Large intestine (tissue), 12 donors: ENCODE results near the gene FUOM. TPM values are rescaled to one million over a fixed set of nuclear protein-coding genes. Genes with fewer than 3 reads are reported as not detected.

Source experiments
- DNase-seq, 2 donors: peaks; one replicate each; pipeline versions ENCODE4 v3.0.0 to v3.0.0-alpha.2; 2013
- H3K27ac ChIP-seq: one replicate; pipeline ENCODE4 v1.5.1; 2013; ENCODE audit warnings: low read length
- H3K27me3 ChIP-seq: 2 replicates; pipeline ENCODE4 v1.6.1; 2013; ENCODE audit warnings: low read length; ENCODE audit not compliant: control insufficient read depth, insufficient read depth
- H3K36me3 ChIP-seq: 2 replicates; pipeline ENCODE4 v1.6.1; 2013; ENCODE audit warnings: low read length; ENCODE audit not compliant: control insufficient read depth, insufficient read depth
- H3K4me1 ChIP-seq: one replicate; pipeline ENCODE4 v1.6.1; 2013; ENCODE audit warnings: low read length; ENCODE audit not compliant: control insufficient read depth, insufficient read depth
- H3K4me3 ChIP-seq: one replicate; pipeline ENCODE4 v1.5.1; 2013; ENCODE audit warnings: low read length
- H3K9me3 ChIP-seq: one replicate; pipeline ENCODE4 v1.6.1; 2013; ENCODE audit warnings: mild to moderate bottlenecking, low read depth, low read length, moderate library complexity; ENCODE audit not compliant: control insufficient read depth
- WGBS: methylation state at CpG from one replicate; pipeline ENCODE4 v1.1.5; 2013; ENCODE audit warnings: low lambda C conversion rate; ENCODE audit not compliant: insufficient coverage; 5-methylcytosine and 5-hydroxymethylcytosine counted together
- long read RNA-seq, 11 donors: transcript quantifications; one replicate each; lab custom pipeline, GENCODE V29; 2026
- polyA plus RNA-seq: library from polyadenylated mRNA; unstranded; fragments of 120-200 nt; gene quantifications from one replicate; pipeline ENCODE4 v1.2.1, GENCODE V29; 2013

The FUOM gene, protein sequence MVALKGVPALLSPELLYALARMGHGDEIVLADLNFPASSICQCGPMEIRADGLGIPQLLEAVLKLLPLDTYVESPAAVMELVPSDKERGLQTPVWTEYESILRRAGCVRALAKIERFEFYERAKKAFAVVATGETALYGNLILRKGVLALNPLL
- 56.9 TPM for polyA plus RNA-seq
- long read RNA-seq, donor 1, transcript FUOM-201 (6 exons, 709 nt) = major isoform, 15 of 17 reads
- long read RNA-seq, donor 1, partial matches to known transcripts = 0 of 17 reads
- long read RNA-seq, donor 1, other reads (novel, unspliced or antisense) = 0 of 17 reads
- long read RNA-seq, donor 2, transcript FUOM-201 (6 exons, 709 nt) = major isoform, 32 of 48 reads
- long read RNA-seq, donor 2, partial matches to known transcripts = 6 of 48 reads
- long read RNA-seq, donor 2, other reads (novel, unspliced or antisense) = 5 of 48 reads
- long read RNA-seq, donor 3 = 0 reads
- long read RNA-seq, donor 4 = 0 reads
- long read RNA-seq, donor 5, transcript FUOM-201 (6 exons, 709 nt) = major isoform, 9 of 10 reads
- long read RNA-seq, donor 5, partial matches to known transcripts = 0 of 10 reads
- long read RNA-seq, donor 5, other reads (novel, unspliced or antisense) = 0 of 10 reads
- long read RNA-seq, donor 6, transcript FUOM-201 (6 exons, 709 nt) = major isoform, 19 of 40 reads
- long read RNA-seq, donor 6, transcript FUOM-203 (6 exons, 762 nt) = minor isoform, 11 of 40 reads
- long read RNA-seq, donor 6, partial matches to known transcripts = 10 of 40 reads
- long read RNA-seq, donor 6, other reads (novel, unspliced or antisense) = 0 of 40 reads
- long read RNA-seq, donor 7, transcript FUOM-201 (6 exons, 709 nt) = major isoform, 6 of 6 reads
- long read RNA-seq, donor 7, partial matches to known transcripts = 0 of 6 reads
- long read RNA-seq, donor 7, other reads (novel, unspliced or antisense) = 0 of 6 reads
- long read RNA-seq, donor 8, transcript FUOM-201 (6 exons, 709 nt) = major isoform, 46 of 67 reads
- long read RNA-seq, donor 8, transcript FUOM-203 (6 exons, 762 nt) = minor isoform, 9 of 67 reads
- long read RNA-seq, donor 8, partial matches to known transcripts = 6 of 67 reads
- long read RNA-seq, donor 8, other reads (novel, unspliced or antisense) = 5 of 67 reads
- long read RNA-seq, donor 9, transcript FUOM-201 (6 exons, 709 nt) = major isoform, 28 of 32 reads
- long read RNA-seq, donor 9, partial matches to known transcripts = 0 of 32 reads
- long read RNA-seq, donor 9, other reads (novel, unspliced or antisense) = 0 of 32 reads
- long read RNA-seq, donor 10, transcript FUOM-201 (6 exons, 709 nt) = major isoform, 46 of 63 reads
- long read RNA-seq, donor 10, transcript FUOM-203 (6 exons, 762 nt) = minor isoform, 5 of 63 reads
- long read RNA-seq, donor 10, partial matches to known transcripts = 5 of 63 reads
- long read RNA-seq, donor 10, other reads (novel, unspliced or antisense) = 6 of 63 reads
- long read RNA-seq, donor 11, transcript FUOM-201 (6 exons, 709 nt) = major isoform, 22 of 33 reads
- long read RNA-seq, donor 11, partial matches to known transcripts = 6 of 33 reads
- long read RNA-seq, donor 11, other reads (novel, unspliced or antisense) = 0 of 33 reads

DNA sequence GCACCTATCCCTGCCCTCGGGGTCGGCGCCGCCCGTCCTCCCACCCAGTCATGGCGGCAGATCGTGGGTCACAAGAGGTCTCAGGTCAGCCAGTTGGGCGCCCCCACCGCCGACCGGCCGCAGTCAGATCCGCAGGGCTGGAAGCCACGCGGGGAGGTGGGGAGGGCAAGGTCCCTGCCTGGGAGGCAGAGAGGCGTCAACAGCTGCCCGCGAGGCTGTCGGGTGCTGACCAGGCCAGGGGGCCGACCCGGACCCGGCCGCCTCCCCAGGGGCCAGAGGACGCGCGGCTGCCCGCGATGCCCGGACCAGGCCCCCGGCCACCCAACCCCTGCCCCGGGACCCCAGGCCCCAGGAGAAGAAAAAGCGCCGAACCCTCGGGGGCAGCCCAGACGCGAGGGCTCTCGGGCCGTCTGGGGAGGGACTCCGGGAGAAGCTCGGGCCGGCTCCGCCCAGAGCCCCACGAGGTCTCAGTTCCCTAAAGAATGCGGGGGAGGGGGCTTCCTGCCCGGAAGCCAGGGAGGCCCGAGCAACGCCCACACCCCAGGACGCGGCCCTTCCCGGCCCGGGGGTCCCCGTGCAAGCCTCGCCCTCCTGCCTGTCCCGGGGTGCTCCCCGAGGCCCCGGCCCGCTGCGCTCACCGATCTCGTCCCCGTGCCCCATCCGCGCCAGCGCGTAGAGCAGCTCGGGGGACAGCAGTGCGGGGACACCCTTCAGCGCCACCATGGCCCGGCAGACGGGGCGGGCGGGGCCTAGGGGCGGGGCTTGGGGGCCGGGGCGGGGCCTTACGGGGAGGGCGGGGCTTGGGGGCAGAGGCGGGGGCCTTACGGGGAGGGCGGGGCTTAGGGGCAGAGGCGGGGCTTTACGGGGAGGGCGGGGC is at the start of gene FUOM:
Gene FUOM, minus strand, starts transcription at position 735 of the 877 bp plus-strand sequence. Its CDS starts 12 bp downstream, at position 723.
- Histone ChIP-seq H3K27me3 (no peaks in the 10 kb centered on the region), H3K27ac (peak within 1 kb of the TSS; percentile 71)
- WGBS = no CpG with 5 or more reads among the region's 83 CpGs

DNA sequence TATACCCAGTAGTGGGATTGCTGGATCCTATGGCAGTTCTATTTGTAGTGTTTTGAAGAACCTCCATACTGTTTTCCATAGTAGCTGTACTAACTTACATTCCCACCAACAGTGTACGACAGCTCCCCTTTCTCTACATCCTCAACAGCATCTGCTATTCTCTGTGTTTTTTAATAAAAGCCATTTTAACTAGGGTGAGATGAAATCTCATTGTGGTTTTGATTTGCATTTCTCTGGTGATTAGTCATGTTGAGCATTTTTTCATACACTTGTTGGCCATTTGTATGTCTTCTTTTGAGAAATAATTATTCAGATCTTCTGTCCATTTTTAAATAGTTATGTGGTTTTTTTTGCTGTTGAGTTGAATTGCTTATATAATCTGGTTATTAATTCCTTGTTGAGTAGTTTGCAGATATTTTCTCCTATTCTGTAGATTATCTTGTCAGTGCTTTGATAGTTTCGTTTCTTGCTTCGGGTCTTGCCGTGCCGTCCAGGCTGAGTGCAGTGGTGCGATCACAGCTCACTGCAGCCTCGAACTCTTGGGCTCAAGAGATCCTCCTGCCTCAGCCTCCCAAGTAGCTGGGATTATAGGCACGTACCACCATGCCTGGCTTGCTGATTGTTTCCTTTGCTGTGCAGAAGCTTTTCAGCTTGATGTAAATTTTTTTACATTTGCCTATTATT is 48.2 kb upstream of the FUOM start:
- WGBS = no CpG with 5 or more reads among the region's 8 CpGs
- no peaks in the 10 kb centered on the region for H3K27me3 ChIP-seq
- peaks cover 7% of the 10 kb centered on the region for H3K9me3 ChIP-seq
- H3K4me1 ChIP-seq = no peaks in the 10 kb centered on the region
- no peak for DNase-seq
- H3K27ac ChIP-seq = no peak overlapping the region
- H3K36me3 ChIP-seq = peaks cover 71% of the 10 kb centered on the region
- no peak overlapping the region for H3K4me3 ChIP-seq

More for the DNA sequence above, at the start of gene FUOM:
- Histone ChIP-seq H3K4me1 (peaks cover 38% of the 10 kb centered on the region), H3K9me3 (peaks cover 10% of the 10 kb centered on the region), H3K36me3 (peaks cover 29% of the 10 kb centered on the region), H3K4me3 (peak within 1 kb of the TSS; percentile 38)
- peak in 1 of 2 donors; percentile 68 for DNase-seq

DNA sequence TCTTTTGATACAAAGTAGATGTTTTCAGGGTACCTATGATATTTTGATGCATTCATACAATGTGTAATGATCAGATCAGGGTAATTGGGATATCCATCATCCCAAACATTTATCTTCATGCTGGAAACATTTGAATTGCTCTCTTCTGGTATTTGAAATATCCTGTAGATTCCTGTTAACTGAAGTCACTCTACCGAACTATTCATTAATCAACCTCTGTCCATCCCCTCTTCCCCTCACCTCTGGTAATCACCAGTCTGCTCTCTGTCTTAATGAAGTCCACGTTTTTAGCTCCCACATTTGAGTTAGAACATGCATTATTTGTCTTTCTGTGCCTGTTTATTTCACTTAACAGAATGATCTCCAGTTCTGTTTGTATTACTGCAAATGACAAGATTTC is 47.5 kb upstream of the FUOM start:
- no peak overlapping the region for H3K27ac ChIP-seq
- H3K4me3 ChIP-seq = no peak overlapping the region
- no peak for DNase-seq
- peaks cover 72% of the 10 kb centered on the region for H3K36me3 ChIP-seq
- WGBS = 75% methylated on average over 2 of the region's 2 CpGs
- peaks cover 4% of the 10 kb centered on the region for H3K9me3 ChIP-seq
- no peaks in the 10 kb centered on the region for H3K4me1 ChIP-seq
- no peaks in the 10 kb centered on the region for H3K27me3 ChIP-seq

DNA sequence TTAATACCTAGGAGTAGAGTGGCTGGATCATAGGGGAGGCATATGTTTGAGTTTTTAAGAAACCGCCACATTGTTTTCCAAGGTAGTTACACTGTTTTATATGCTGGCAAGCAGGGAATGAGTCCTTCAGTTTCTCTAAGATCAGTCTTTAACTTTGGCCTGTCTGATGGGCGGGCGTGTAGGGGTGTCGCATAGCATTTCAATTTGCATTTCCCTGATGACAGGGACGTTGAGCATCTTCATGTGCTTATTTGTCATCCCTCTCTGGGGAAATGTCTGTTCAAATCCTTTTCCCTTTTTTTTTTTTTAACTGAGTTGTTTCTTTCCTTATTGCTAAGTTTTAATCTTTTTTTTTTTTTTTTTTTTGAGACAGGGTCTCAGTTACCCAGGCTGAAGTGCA is 46.0 kb upstream of the FUOM start:
- 60% methylated on average over 1 of the region's 5 CpGs for WGBS
- DNase-seq = no peak
- Histone ChIP-seq H3K9me3 (no peaks in the 10 kb centered on the region), H3K4me1 (no peaks in the 10 kb centered on the region), H3K36me3 (peaks cover 74% of the 10 kb centered on the region), H3K4me3 (no peak overlapping the region), H3K27me3 (no peaks in the 10 kb centered on the region), H3K27ac (no peak overlapping the region)

DNA sequence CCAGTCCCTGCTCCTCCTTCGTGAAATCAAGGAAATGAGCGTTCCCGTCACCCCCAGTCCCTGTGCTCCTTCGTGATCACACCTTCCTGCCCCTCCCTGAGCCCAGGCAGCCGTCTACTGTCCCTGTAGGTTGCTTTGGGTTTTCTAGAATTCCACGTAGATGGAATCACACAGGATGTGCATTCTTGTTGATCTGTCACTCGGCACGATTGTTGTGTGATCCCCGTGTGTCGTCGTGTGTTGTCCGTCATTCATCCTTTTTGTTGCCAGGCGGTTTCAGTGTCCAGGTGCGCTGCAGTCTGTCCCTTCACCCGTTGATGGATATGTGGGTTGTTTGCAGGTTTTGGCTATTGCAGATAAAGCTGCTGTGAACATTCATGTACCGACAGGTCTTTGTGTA is 45.5 kb upstream of the FUOM start:
- no peak overlapping the region for H3K4me3 ChIP-seq
- H3K27ac ChIP-seq = no peak overlapping the region
- 93% methylated on average over 3 of the region's 16 CpGs for WGBS
- H3K9me3 ChIP-seq = no peaks in the 10 kb centered on the region
- H3K27me3 ChIP-seq = no peaks in the 10 kb centered on the region
- H3K4me1 ChIP-seq = no peaks in the 10 kb centered on the region
- no peak for DNase-seq
- peaks cover 75% of the 10 kb centered on the region for H3K36me3 ChIP-seq

DNA sequence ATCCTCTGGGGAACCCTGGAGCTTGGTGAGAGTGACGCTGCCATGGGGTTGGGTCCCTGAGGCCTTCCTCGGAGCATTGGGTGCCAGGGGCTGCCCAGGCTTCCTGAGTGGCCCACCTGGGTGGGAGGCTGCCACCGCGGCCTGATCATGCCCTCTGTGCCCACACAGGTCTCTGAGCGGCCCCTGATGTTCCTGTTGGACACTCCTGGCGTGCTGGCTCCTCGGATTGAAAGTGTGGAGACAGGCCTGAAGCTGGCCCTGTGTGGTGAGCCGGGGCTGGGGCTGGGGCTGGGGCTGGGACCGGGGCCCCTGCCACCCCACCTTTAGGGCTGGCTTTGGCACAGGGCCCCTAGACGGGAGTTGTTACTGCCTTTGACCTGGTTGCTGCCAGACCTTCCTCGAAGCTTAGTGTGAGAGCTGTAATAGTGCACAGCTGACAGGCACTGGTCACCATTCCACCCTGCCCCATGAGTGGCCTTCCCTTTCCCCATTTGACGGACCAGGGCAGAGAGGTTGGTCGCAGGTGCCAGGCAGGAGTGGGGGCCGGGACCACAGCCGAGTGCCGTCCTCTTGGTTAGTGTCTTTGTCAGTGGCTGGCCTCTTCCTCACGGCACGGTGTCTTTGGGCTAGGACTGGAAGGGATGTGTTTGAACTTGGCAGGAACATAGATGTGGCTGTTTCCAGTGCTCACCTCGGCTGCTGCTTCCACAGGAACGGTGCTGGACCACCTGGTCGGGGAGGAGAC is 44.3 kb upstream of the FUOM start:
- no peak for DNase-seq
- Histone ChIP-seq H3K9me3 (no peaks in the 10 kb centered on the region), H3K4me3 (no peak overlapping the region), H3K27ac (no peak overlapping the region), H3K27me3 (no peaks in the 10 kb centered on the region), H3K36me3 (peaks cover 73% of the 10 kb centered on the region), H3K4me1 (no peaks in the 10 kb centered on the region)
- WGBS = no CpG with 5 or more reads among the region's 21 CpGs

DNA sequence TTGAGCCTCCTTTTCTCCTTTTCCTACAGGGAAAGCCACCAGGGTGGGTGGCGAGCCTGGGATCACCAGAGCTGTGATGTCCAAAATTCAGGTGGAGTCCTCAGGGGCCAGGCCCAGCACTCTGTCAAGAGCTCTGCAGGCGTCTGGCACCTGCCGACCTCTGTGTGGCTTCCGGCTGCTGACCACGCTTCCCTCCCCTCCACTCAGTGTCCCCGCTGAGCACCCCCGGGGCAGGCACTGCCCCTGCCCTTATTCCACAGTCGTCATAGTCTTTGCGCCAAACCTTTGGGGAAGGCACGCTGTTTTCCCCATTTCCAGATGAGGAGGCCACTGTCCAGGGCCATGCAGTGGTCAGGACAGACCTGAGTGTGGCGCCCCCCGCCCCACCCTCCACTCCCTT is 43.7 kb upstream of the FUOM start:
- Histone ChIP-seq H3K9me3 (no peaks in the 10 kb centered on the region), H3K4me3 (no peak overlapping the region), H3K4me1 (no peaks in the 10 kb centered on the region), H3K27ac (no peak overlapping the region), H3K27me3 (no peaks in the 10 kb centered on the region), H3K36me3 (peaks cover 72% of the 10 kb centered on the region)
- DNase-seq = no peak
- WGBS = no CpG with 5 or more reads among the region's 12 CpGs

DNA sequence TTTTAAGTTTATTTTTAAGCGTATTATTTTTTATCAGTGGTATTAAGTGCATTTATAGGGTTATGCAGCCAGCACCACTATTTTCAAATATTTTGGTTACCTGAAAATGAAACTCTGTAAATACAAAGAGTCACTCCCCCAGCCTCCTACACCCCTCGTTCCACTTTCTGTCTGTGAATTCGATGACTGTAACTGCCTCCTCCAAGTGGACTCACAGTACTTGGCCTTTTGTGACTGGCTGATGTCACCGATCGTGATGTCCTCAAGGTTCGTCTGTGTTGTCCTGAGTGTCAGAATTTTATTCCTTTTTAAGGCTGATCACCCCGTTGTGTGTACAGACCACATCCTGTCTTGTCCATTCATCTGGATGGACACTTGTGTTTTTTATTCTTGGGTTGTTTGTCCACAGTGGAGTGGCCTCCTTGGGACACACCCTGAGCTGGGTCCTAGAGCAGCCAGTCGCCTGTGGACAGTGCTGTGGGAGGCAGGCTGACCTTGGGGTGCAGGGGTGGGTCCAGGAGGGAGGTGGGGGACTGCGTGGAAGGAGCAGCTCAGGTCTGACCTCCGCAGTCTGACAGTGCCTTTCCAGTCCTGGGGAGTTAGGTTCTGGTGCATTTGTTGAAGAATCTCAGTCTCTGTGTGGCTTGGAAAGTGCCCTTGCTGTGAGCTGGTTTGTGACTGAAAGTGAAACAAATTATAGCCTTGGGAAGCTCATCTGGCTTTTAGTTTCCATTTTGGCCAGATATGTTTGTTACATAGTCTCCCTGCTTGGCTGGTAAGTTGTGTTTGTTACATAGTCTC is 43.0 kb upstream of the FUOM start:
- Histone ChIP-seq H3K4me1 (no peaks in the 10 kb centered on the region), H3K27me3 (no peaks in the 10 kb centered on the region), H3K36me3 (peaks cover 76% of the 10 kb centered on the region), H3K9me3 (no peaks in the 10 kb centered on the region), H3K4me3 (no peak overlapping the region), H3K27ac (no peak overlapping the region)
- DNase-seq = no peak
- WGBS = 100% methylated on average over 1 of the region's 10 CpGs
